Neural crest cell (in vitro differentiated cells): ENCODE measurements around the gene SH3RF2. TPM values are rescaled to one million over a fixed set of nuclear protein-coding genes. Genes with fewer than 3 reads are reported as not detected.
"Not testable (repeated sequence)": the region's sequence is repeated elsewhere in the genome, so short reads cannot be mapped to it uniquely, and the experiment has no call there.

Source experiments
- DNase-seq: peaks from one replicate; pipeline ENCODE4 v3.0.0; 2021; ENCODE audit warnings: low read depth, mixed read lengths, low spot score
- H3K27ac Mint-ChIP-seq: one replicate; pipeline ENCODE4 v1.8.0; 2021; ENCODE audit warnings: mild to moderate bottlenecking, mixed read lengths; ENCODE audit not compliant: unreplicated experiment
- H3K27me3 Mint-ChIP-seq: 2 replicates; pipeline ENCODE4 v1.8.0; 2021; ENCODE audit warnings: low read depth, mild to moderate bottlenecking, mixed read lengths
- H3K36me3 Mint-ChIP-seq: 2 replicates; pipeline ENCODE4 v1.8.0; 2021; ENCODE audit warnings: low read depth, mild to moderate bottlenecking, mixed read lengths
- H3K4me1 Mint-ChIP-seq: 2 replicates; pipeline ENCODE4 v1.8.0; 2021; ENCODE audit warnings: mixed read lengths
- H3K4me3 Mint-ChIP-seq: one replicate; pipeline ENCODE4 v1.8.0; 2021; ENCODE audit warnings: mild to moderate bottlenecking, mixed read lengths
- H3K9me3 Mint-ChIP-seq: 2 replicates; pipeline ENCODE4 v1.8.0; 2021; ENCODE audit warnings: mixed read lengths
- total RNA-seq: library from RNA; stranded (reverse); gene quantifications from 2 replicates; pipeline ENCODE4 v1.2.1, GENCODE V29; 2021
- TF ChIP-seq, protein P1 (sequence below): fragments of 200-600 bp; sonication (generic); conservative IDR thresholded peaks from 2 replicates; pipeline ENCODE4 v1.5.0; 2021; ENCODE audit warnings: antibody characterized with exemption, mild to moderate bottlenecking

SH3RF2 gene
- total RNA-seq, 1 donor from 2014 or later = 0.72 TPM

DNA sequence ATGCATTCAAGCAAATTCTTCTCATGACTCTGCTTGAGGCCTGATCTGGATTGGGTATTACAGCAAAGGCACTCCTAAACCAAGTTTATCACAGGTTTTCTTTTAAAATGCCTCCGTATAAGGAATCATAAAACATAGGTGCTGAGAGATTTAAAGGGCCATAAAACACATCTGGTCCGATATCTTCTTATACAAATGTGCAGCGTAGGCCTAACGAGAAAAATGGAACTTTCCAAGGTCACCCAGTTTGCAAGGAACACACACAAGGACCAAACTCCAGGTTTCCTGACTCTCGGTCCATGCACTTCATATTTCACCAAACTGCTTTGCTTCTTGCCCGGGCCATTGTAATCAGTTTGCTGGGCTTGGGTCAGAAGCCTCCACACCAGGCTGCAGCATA lies 22.1 kb downstream of the SH3RF2 start:
- Mint-ChIP-seq H3K9me3 (no peaks in the 10 kb centered on the region), H3K36me3 (no peaks in the 10 kb centered on the region), H3K4me1 (no peaks in the 10 kb centered on the region), H3K4me3 (no peak overlapping the region), H3K27ac (no peak overlapping the region), H3K27me3 (no peaks in the 10 kb centered on the region)
- no peak for DNase-seq
- TF ChIP-seq, protein P1, sequence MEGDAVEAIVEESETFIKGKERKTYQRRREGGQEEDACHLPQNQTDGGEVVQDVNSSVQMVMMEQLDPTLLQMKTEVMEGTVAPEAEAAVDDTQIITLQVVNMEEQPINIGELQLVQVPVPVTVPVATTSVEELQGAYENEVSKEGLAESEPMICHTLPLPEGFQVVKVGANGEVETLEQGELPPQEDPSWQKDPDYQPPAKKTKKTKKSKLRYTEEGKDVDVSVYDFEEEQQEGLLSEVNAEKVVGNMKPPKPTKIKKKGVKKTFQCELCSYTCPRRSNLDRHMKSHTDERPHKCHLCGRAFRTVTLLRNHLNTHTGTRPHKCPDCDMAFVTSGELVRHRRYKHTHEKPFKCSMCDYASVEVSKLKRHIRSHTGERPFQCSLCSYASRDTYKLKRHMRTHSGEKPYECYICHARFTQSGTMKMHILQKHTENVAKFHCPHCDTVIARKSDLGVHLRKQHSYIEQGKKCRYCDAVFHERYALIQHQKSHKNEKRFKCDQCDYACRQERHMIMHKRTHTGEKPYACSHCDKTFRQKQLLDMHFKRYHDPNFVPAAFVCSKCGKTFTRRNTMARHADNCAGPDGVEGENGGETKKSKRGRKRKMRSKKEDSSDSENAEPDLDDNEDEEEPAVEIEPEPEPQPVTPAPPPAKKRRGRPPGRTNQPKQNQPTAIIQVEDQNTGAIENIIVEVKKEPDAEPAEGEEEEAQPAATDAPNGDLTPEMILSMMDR = no peak

DNA sequence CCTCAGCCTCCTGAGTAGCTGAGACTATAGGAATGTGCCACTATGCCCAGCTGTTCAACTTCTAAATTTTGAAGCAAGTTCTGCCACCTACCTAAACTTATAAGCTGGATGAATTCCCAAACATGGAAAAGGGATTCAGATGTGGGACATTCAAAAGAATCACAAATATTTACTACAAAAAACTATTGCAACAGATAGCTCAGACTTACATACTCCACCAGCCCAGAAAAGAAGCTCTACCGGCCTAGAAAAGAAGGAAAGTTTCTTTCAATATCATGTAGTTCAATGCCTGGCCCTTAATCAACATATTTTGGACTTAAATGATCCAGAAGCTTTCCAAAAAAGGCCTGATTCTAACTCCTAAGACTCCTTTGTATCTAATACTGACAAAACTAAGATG lies 23.8 kb downstream of the SH3RF2 start:
- H3K36me3 Mint-ChIP-seq = no peaks in the 10 kb centered on the region
- no peaks in the 10 kb centered on the region for H3K4me1 Mint-ChIP-seq
- no peaks in the 10 kb centered on the region for H3K27me3 Mint-ChIP-seq
- TF ChIP-seq, protein P1 = no peak
- no peak overlapping the region for H3K27ac Mint-ChIP-seq
- H3K9me3 Mint-ChIP-seq = no peaks in the 10 kb centered on the region
- H3K4me3 Mint-ChIP-seq = no peak overlapping the region
- no peak for DNase-seq

DNA sequence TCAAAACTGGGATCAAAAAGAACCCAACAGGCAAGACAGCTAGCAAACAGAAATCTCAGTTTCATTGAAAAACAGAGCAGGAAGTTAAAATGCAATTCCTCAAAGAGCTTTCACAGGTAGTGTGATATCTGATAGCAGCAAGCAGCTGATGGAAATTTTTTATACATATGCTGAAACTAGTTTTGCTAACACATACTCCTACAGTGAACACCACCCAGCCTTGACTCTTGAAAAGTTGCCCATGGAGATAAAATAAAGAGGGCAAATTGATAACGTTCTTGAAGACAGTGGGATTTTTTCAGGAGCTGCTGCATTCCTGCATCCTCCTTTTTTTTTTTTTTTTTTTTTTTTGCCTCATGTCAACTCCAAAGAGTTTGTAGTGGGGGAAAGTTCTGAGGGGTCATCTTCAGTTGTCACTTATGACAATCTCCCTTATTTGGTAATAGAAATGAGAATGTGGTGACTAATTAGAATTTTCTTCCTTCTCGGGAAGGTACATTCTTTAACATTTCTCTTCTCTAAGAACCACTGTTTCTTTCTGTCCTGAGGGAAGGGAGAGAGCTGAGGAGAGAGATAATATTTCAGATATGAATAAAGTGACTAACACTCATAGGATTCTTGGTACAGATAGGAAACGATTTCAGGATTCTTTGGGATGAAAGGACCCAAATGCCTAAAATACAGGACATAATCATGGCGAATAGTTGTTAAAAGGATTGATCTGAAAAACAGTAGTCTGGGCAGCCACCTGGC lies 24.6 kb downstream of the SH3RF2 start:
- Mint-ChIP-seq H3K4me1 (peaks cover 4% of the 10 kb centered on the region), H3K9me3 (no peaks in the 10 kb centered on the region), H3K27ac (no peak overlapping the region), H3K36me3 (no peaks in the 10 kb centered on the region), H3K27me3 (no peaks in the 10 kb centered on the region), H3K4me3 (no peak overlapping the region)
- no peak for DNase-seq
- TF ChIP-seq, protein P1 = no peak

DNA sequence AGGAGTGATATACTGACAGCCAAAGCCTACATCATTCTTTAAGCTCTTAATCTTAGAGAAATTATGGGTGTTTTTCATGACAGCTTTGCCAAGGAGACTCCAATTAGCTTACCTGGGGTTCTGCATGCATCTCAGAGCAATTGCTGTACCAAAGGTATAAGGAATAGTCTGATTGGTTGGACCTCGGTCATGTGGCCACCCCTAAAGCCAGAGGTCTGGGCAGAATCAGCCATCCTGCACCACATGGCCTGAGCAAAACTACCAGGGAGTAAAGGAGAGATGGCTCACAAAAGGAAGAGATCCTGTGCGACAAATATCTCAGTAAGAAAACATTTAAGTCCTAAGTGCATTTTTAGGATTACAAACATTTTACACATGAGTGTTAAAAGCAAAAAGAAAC lies 25.6 kb downstream of the SH3RF2 start:
- H3K4me1 Mint-ChIP-seq = peaks cover 6% of the 10 kb centered on the region
- TF ChIP-seq, protein P1 = no peak
- H3K27ac Mint-ChIP-seq = no peak overlapping the region
- no peaks in the 10 kb centered on the region for H3K9me3 Mint-ChIP-seq
- H3K36me3 Mint-ChIP-seq = no peaks in the 10 kb centered on the region
- H3K27me3 Mint-ChIP-seq = no peaks in the 10 kb centered on the region
- no peak overlapping the region for H3K4me3 Mint-ChIP-seq
- no peak for DNase-seq

DNA sequence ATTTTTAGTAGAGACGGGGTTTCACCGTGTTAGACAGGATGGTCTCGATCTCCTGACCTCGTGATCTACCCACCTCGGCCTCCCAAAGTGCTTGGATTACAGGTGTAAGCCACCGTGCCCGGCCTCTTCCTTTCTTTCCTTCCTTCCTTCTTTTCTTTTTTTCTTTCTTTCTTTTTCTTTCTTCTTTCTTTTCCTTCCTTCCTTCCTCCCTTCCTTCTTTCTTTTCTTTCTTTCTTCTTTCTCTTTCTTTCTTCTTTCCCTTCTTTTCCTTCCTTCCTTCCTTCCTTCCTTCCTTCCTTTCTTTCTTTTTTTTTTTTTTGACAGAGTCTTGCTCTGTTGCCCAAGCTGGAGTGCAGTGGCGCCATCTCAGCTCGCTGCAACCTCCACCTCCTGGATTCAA lies 27.6 kb downstream of the SH3RF2 start:
- not testable (repeated sequence) for H3K4me3 Mint-ChIP-seq, H3K27me3 Mint-ChIP-seq, H3K27ac Mint-ChIP-seq, H3K4me1 Mint-ChIP-seq, H3K36me3 Mint-ChIP-seq, H3K9me3 Mint-ChIP-seq, DNase-seq

DNA sequence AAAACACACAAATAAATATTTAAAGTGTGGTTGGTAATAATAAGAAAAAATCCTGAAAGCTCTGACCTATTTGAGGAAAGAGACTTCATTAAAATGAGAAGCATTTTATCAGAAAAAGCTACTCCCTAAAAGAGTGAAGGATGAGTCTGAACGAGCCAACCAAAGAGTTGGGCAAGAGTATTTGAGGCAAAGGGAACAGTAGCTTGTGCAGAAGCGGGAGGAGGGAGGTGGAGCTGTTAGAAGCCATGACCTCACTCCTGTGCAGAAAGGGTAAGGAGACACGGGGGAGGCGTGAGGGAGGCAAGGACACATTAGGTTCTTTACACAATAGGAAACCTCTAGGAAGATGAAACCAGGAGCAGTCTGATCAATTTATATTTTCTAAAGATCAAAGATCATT lies 29.4 kb downstream of the SH3RF2 start:
- TF ChIP-seq, protein P1 = no peak
- no peaks in the 10 kb centered on the region for H3K36me3 Mint-ChIP-seq
- peaks cover 6% of the 10 kb centered on the region for H3K4me1 Mint-ChIP-seq
- no peak overlapping the region for H3K27ac Mint-ChIP-seq
- H3K9me3 Mint-ChIP-seq = no peaks in the 10 kb centered on the region
- DNase-seq = no peak
- H3K27me3 Mint-ChIP-seq = no peaks in the 10 kb centered on the region
- H3K4me3 Mint-ChIP-seq = no peak overlapping the region
